ENCODE data around the gene ASXL1.
A peak's percentile ranks its signal among the peaks of the same experiment; 100 is the strongest.

ASXL1 gene

GRCh38 chr20:32480371-32481241 is 122.5 kb downstream of the ASXL1 start:
- peak overlapping the region; percentile 79 for H3K4me3 ChIP-seq (ENCODE audit: low read depth, low read length)
- in situ Hi-C loops (cut with HindIII; ENCODE audit: low pct_ligation_motif_present, low sequenced_read_pairs), result no loop called here
- no peaks in the 10 kb centered on the region for H3K36me3 ChIP-seq (replicated peaks)
- DNase-seq, result no peak
- no peak for TF ChIP-seq CTCF (IDR thresholded peaks at IDR 0.05; ENCODE audit: low read depth, low read length, missing control alignments)
- no peaks in the 10 kb centered on the region for H3K27me3 ChIP-seq (replicated peaks)
- no peak overlapping the region for H3K27ac ChIP-seq

DNA sequence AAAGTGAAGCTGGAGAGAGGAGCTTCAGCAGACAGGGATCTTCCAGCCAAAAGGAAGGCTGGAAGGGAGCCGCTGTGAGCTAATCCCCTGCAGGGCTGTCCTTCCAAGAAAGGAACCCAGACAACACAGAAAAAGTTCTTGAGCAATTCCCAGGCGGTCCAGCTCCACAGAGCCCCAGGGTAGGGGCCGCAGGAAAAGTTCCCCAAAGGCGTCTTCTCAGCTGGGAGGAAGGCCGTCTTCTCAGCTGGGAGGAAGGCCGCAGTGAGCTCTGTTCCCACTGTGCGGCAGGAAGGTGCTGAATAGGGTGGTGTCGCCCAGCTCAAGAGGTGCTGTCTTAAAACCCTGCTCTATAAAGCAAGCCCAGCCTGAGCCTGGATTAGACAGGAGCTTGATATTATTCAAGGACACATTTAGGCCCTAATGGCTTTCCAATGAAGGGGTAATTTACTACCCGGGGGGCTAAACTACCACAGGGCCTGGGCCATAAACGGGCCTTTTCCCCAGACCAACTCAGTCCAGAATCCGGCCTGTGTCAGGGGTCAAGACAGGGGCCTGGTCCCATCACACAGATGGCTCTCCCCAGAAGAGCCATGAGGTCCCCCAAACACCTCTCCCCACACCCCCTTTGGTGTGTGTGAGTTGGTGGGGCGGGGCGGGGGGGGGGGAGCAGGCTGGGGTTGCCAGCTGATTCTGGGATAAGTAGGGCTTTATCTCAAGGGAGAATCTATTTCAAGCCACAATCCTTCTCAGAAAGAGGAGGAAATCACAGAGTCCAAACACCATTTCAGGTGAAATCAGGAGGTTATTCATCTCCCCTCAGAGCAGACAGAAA is 123.4 kb downstream of the ASXL1 start:
- in situ Hi-C loops (cut with HindIII; ENCODE audit: low pct_ligation_motif_present, low sequenced_read_pairs), result no loop called here
- Histone ChIP-seq H3K27ac (no peak overlapping the region), H3K4me3 (ENCODE audit: low read depth, low read length) (peak overlapping the region; percentile 79), H3K27me3 (replicated peaks) (no peaks in the 10 kb centered on the region), H3K36me3 (replicated peaks) (no peaks in the 10 kb centered on the region)
- no peak for DNase-seq
- no peak for TF ChIP-seq CTCF (IDR thresholded peaks at IDR 0.05; ENCODE audit: low read depth, low read length, missing control alignments)

DNA sequence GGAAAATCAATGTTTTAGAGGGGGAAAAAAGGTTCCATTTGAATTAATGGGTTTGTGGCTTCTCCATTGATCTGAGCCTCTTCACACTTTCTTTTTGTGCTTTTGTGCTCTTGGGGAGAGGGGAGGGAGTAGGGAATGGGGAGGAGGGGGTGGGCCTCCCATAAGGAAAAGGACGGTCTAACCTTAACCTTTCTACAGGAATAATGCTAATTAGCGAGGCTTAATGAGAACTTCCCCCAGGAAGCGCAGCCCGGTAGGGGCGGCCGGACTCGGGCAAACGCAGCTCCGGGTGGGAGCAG is 124.0 kb downstream of the ASXL1 start:
- in situ Hi-C loops (cut with HindIII; ENCODE audit: low pct_ligation_motif_present, low sequenced_read_pairs), result no loop called here
- Histone ChIP-seq H3K4me3 (ENCODE audit: low read depth, low read length) (peak overlapping the region; percentile 79), H3K27ac (no peak overlapping the region), H3K36me3 (replicated peaks) (no peaks in the 10 kb centered on the region), H3K27me3 (replicated peaks) (no peaks in the 10 kb centered on the region)
- DNase-seq, result no peak
- TF ChIP-seq CTCF (IDR thresholded peaks at IDR 0.05; ENCODE audit: low read depth, low read length, missing control alignments), result no peak

GRCh38 chr20:32482442-32483261 is 124.5 kb downstream of the ASXL1 start:
- in situ Hi-C loops (cut with HindIII; ENCODE audit: low pct_ligation_motif_present, low sequenced_read_pairs), result no loop called here
- H3K27ac ChIP-seq, result peak overlapping the region; percentile 15
- no peak for TF ChIP-seq CTCF (IDR thresholded peaks at IDR 0.05; ENCODE audit: low read depth, low read length, missing control alignments)
- no peaks in the 10 kb centered on the region for H3K27me3 ChIP-seq (replicated peaks)
- H3K4me3 ChIP-seq (ENCODE audit: low read depth, low read length), result peak overlapping the region; percentile 79
- DNase-seq, result no peak
- H3K36me3 ChIP-seq (replicated peaks), result no peaks in the 10 kb centered on the region

DNA sequence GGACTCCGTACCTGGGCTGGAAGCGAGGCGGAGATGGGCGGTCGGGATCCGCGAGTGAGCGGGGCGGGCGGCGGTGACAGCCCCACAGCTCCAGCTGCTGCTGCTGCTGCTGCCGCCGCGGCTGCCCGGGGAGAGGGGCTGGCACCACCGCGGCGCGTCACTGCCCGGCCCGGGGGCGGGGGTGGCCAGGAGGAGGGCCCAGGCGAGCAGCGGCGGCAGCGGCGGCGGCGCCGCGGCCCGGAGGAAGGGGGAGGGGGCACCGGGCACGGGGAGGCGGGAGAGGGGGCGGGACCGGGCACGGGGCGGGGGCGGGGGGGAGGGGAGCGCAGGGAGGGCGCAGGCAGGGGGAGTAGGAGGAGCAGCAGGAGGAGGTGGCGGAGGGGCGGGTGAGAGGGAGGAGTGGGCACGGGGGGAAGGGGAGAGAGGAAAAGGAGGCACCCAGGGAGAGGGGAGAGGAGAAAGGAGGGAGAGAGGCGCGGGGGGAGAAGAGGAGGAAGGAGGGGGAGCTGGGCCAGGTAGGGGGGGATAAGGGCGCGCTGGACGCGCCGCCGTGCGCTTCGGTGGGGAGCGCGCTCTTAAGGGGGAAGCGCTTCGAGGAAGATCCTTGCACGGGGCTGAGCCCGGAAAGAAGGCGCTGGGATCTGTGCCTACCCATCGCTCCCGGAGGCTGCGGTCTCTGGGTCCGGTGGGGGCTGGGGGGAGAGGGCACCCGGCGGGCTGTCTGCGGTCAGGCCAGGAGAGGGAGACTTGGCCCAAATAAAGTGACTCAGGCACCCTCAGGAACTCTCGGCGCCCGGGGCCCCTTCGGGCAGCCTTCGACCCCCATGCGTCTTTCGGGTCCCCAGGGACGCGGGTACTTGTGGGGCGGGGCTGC is 125.5 kb downstream of the ASXL1 start:
- Histone ChIP-seq H3K27ac (peak overlapping the region; percentile 70), H3K4me3 (ENCODE audit: low read depth, low read length) (peak overlapping the region; percentile 79), H3K27me3 (replicated peaks) (no peaks in the 10 kb centered on the region), H3K36me3 (replicated peaks) (no peaks in the 10 kb centered on the region)
- peak; percentile 49 for DNase-seq
- TF ChIP-seq CTCF (IDR thresholded peaks at IDR 0.05; ENCODE audit: low read depth, low read length, missing control alignments), result no peak
- in situ Hi-C loops (cut with HindIII; ENCODE audit: low pct_ligation_motif_present, low sequenced_read_pairs), result no loop called here
